ENCODE measurements around the gene CMTM8. TPM values are rescaled to one million over a fixed set of nuclear protein-coding genes. Genes with fewer than 3 reads are reported as not detected.

The CMTM8 gene
- total and polyA plus RNA-seq, 10 of the 15 experiments (the other 5 are each of a cell fraction or from before 2014, with no cell fraction given): 0.11 to 0.23 TPM; not detected in 8

DNA sequence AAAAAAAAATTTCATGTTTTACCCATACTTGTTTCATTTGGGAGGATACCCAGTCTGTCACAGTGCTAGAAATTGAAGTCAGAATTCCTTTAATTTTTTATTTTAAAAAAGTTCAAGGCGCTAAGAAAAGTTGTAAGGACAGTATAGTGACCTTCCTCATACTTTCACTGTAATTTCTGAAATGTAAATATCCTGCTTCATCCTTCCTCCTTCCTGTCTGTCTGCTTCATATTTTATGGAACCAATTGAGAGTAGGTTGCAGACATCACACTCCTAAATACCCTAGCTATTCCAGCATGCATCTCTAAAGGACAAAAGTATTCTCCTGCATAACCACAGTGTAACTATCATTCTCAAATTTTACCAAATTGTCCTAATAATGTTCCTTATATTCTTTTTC, 35.8 kb downstream of the CMTM8 start:
- no peaks in the 10 kb centered on the region for H4K20me1 ChIP-seq (ENCODE audit: control insufficient read depth, insufficient read depth)
- ChIA-PET SMC1A (ENCODE audit: uncharacterized antibody, unreplicated experiment) (interaction anchor here (1.2 kb wide), 1 partner anchor 12 kb away, joined by 3 read pairs; no protein-coding TSS in a partner anchor), POLR2A (interaction anchor here (0.6 kb wide), 1 partner anchor 227 kb away, joined by 3 read pairs; no protein-coding TSS in a partner anchor), CTCF (no interaction called here), RAD21 (ENCODE audit: unreplicated experiment) (no interaction called here)
- no peaks in the 10 kb centered on the region for H3K79me2 ChIP-seq (ENCODE audit: control insufficient read depth, insufficient read depth, low read length)
- H3K27ac ChIP-seq (ENCODE audit: control insufficient read depth, insufficient read depth): no peak overlapping the region
- no peak overlapping the region for H3K4me3 ChIP-seq
- FAIRE-seq: no peak
- WGBS (ENCODE audit: insufficient coverage, insufficient replicate concordance, low lambda C conversion rate, missing lambda C conversion rate): 29% methylated on average over 1 of the region's 1 CpG
- no peaks in the 10 kb centered on the region for H3K27me3 ChIP-seq (replicated peaks in 1 of 2; ENCODE audit: control insufficient read depth in 2 of 2, insufficient read depth in 2 of 2, low read length in 1 of 2)
- no peaks in the 10 kb centered on the region for H3K4me1 ChIP-seq (ENCODE audit: control insufficient read depth, insufficient read depth, low read length)
- H3K36me3 ChIP-seq (ENCODE audit: control insufficient read depth in 2 of 2, insufficient read depth in 2 of 2, low read length in 1 of 2): no peaks in the 10 kb centered on the region
- in situ Hi-C loops (cut with MboI): no loop called here
- TF ChIP-seq CBFB (IDR thresholded peaks at IDR 0.05; ENCODE audit: low read depth) (no peak), ZSCAN29 (IDR thresholded peaks at IDR 0.05) (no peak), STAT3 (IDR thresholded peaks at IDR 0.05; ENCODE audit: low read depth, low read length) (no peak), NRF1 (conservative IDR thresholded peaks at IDR 0.05; ENCODE audit: low read depth, low read length) (no peak), MAX (IDR thresholded peaks at IDR 0.05; ENCODE audit: low read depth, low read length) (no peak), IKZF1 (conservative IDR thresholded peaks at IDR 0.05) (no peak), ZZZ3 (IDR thresholded peaks at IDR 0.05; ENCODE audit: control insufficient read depth, insufficient read length, low read depth) (no peak), EED (IDR thresholded peaks at IDR 0.05; ENCODE audit: low read depth) (no peak), SREBF2 (IDR thresholded peaks at IDR 0.05; ENCODE audit: low read length) (no peak), RFX5 (IDR thresholded peaks at IDR 0.05; ENCODE audit: low read depth, low read length) (no peak), PKNOX1 (IDR thresholded peaks at IDR 0.05) (no peak), BRCA1 (IDR thresholded peaks at IDR 0.05; ENCODE audit: low read depth, low read length) (no peak), IRF4 (IDR thresholded peaks at IDR 0.05; ENCODE audit: low read depth, low read length) (no peak), MEF2B (IDR thresholded peaks at IDR 0.05; ENCODE audit: partially characterized antibody, poor library complexity, severe bottlenecking) (no peak), TBL1XR1 (IDR thresholded peaks at IDR 0.05; ENCODE audit: low read depth, low read length) (no peak), EP300 (IDR thresholded peaks at IDR 0.05; ENCODE audit: borderline replicate concordance in 1 of 2, control insufficient read depth in 1 of 2, low read depth in 2 of 2, low read length in 2 of 2) (no peak), MYB (IDR thresholded peaks at IDR 0.05; ENCODE audit: borderline replicate concordance, low read depth, low read length) (no peak), IRF5 (IDR thresholded peaks at IDR 0.05; ENCODE audit: borderline replicate concordance) (no peak), TCF12 (IDR thresholded peaks at IDR 0.05; ENCODE audit: low read depth, low read length) (no peak)
- no peak for ATAC-seq
- no peak for DNase-seq (ENCODE audit: low read depth, low spot score)
- H3K9me3 ChIP-seq (replicated peaks; ENCODE audit: control insufficient read depth, insufficient read depth, low read length): no peaks in the 10 kb centered on the region
- no peak overlapping the region for H3K4me2 ChIP-seq (ENCODE audit: control insufficient read depth, insufficient read depth)
- H2AFZ ChIP-seq (ENCODE audit: control insufficient read depth, low read depth, low read length): no peak overlapping the region
- no TSS peak for BruUV-seq (replicated peaks)
- intact Hi-C loops (cut with micrococcal nuclease; ENCODE audit: unreplicated experiment): no loop called here
- no peak overlapping the region for H3K9ac ChIP-seq (ENCODE audit: control insufficient read depth, insufficient read depth, low read length)
